AG10803 (cell line): ENCODE measurements around the gene MATCAP1.

Experiments
- DNase-seq: peaks from one replicate; pipeline ENCODE4 v3.0.0; 2010; ENCODE audit warnings: low read depth
- H3K4me3 ChIP-seq: 2 replicates; pipeline ENCODE4 v1.5.1; 2011; ENCODE audit warnings: mild to moderate bottlenecking, low read length, control low read depth
- CTCF ChIP-seq: conservative IDR thresholded peaks from 2 replicates; pipeline ENCODE4 v1.5.1; 2011; ENCODE audit warnings: mild to moderate bottlenecking, low read length, control low read depth, inconsistent platforms

MATCAP1 gene

GRCh38 chr16:67206838-67207248 lies 23.1 kb upstream of the MATCAP1 start:
- no peak for TF ChIP-seq CTCF
- no peak for DNase-seq
- no peak overlapping the region for H3K4me3 ChIP-seq

- no peak for DNase-seq
- TF ChIP-seq CTCF: no peak
- no peak overlapping the region for H3K4me3 ChIP-seq
Measured at GRCh38 chr16:67206129-67206837, 22.5 kb upstream of the MATCAP1 start.

- H3K4me3 ChIP-seq: no peak overlapping the region
- TF ChIP-seq CTCF: no peak
- no peak for DNase-seq
Measured at GRCh38 chr16:67204076-67204475, 20.3 kb upstream of the MATCAP1 start.

- no peak for DNase-seq
- no peak overlapping the region for H3K4me3 ChIP-seq
- no peak for TF ChIP-seq CTCF
Measured at GRCh38 chr16:67202956-67203493, 19.3 kb upstream of the MATCAP1 start.

GRCh38 chr16:67202426-67202825 lies 18.7 kb upstream of the MATCAP1 start:
- no peak for TF ChIP-seq CTCF
- H3K4me3 ChIP-seq: no peak overlapping the region
- DNase-seq: no peak

GRCh38 chr16:67201411-67202345 lies 17.9 kb upstream of the MATCAP1 start:
- H3K4me3 ChIP-seq: no peak overlapping the region
- no peak for TF ChIP-seq CTCF
- DNase-seq: no peak
